ENCODE results near the gene PAX8. TPM values are rescaled to one million over a fixed set of nuclear protein-coding genes. Genes with fewer than 3 reads are reported as not detected.

Gene PAX8
- total RNA-seq, 6 experiments from 2014 or later = 0.33 to 6.7 (median 5.1) TPM

DNA sequence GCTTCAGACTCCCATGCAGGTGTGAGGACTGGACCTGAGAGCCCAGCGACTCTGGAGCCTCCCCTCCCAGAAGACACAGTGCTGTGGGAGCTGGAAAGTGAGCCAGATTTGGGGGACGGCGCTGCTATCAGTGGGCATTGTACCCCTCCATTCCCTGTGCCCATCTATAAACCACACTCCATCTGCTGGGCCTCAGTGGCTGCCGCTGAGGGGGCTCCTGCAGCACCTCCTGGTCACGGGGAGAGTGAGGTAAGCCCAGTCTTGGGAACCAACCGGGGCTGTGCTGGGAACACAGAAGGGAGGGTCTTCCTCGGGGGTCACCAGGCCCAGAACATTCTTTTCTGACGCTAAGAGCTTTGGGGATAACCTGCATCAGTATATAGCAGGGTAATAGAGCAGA, 95.5 kb downstream of the PAX8 start:
- Mint-ChIP-seq H3K27ac (no peak overlapping the region), H3K4me3 (no peak overlapping the region), H3K4me1 (ENCODE audit: low read depth) (no peaks in the 10 kb centered on the region), H3K36me3 (ENCODE audit: low read depth) (no peaks in the 10 kb centered on the region), H3K27me3 (ENCODE audit: insufficient read depth) (peaks cover 20% of the 10 kb centered on the region), H3K9me3 (no peaks in the 10 kb centered on the region)
- no peak for TF ChIP-seq CTCF (IDR thresholded peaks at IDR 0.05)
- no peak for DNase-seq

- Mint-ChIP-seq H3K9me3 (no peaks in the 10 kb centered on the region), H3K27me3 (ENCODE audit: insufficient read depth) (peaks cover 20% of the 10 kb centered on the region), H3K36me3 (ENCODE audit: low read depth) (no peaks in the 10 kb centered on the region), H3K4me1 (ENCODE audit: low read depth) (no peaks in the 10 kb centered on the region), H3K4me3 (no peak overlapping the region), H3K27ac (no peak overlapping the region)
- TF ChIP-seq CTCF (IDR thresholded peaks at IDR 0.05) = no peak
- DNase-seq = no peak
Observed at GRCh38 chr2:113182471-113183260, 96.1 kb downstream of the PAX8 start.

DNA sequence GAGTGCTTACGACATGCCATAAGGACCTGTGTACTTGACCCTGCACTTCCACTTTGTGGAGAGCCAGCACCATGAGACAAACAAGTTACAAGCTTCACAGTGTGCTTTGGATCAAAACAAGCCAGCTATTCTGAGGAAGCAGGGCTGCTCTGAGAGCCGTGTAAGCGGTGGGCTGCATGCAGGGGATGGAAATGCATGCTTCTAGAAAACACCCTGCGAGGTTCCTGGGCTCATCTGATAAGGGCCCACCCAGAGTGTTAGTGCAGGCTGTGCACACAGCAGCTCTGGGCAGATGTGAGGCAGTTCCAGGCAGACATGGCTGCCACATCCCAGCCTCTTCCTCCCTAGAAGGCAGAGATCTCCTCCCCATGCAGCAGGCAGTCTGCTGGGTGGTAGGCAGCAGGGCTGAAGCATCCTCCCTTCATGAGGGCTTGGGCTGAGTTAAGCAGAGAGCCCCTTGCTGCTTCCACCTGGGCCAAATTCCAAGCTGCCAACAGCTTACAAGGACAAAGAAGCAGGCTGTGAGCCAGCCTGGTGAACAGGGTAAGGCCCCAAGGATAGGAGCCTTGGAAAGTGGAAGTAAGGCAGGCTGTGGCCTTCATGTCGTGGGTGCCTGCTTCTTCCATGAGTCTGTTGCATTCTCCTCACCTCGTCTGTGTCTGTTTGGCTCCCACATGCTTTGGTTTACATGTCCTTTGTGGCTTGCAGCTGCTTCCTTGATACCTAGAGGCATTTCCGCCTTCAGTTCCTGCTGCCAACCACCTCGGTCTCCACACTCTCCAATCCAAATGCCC, 97.3 kb downstream of the PAX8 start:
- Mint-ChIP-seq H3K4me1 (ENCODE audit: low read depth) (no peaks in the 10 kb centered on the region), H3K27ac (no peak overlapping the region), H3K27me3 (ENCODE audit: insufficient read depth) (peaks cover 20% of the 10 kb centered on the region), H3K9me3 (no peaks in the 10 kb centered on the region), H3K36me3 (ENCODE audit: low read depth) (no peaks in the 10 kb centered on the region), H3K4me3 (no peak overlapping the region)
- no peak for TF ChIP-seq CTCF (IDR thresholded peaks at IDR 0.05)
- DNase-seq = no peak

GRCh38 chr2:113180131-113180946, 98.4 kb downstream of the PAX8 start:
- TF ChIP-seq CTCF (IDR thresholded peaks at IDR 0.05) = no peak
- H3K36me3 Mint-ChIP-seq (ENCODE audit: low read depth) = no peaks in the 10 kb centered on the region
- peaks cover 12% of the 10 kb centered on the region; the same call in 1 of the 2 replicates for H3K27me3 Mint-ChIP-seq (ENCODE audit: insufficient read depth)
- H3K9me3 Mint-ChIP-seq = no peaks in the 10 kb centered on the region
- no peak overlapping the region for H3K27ac Mint-ChIP-seq
- DNase-seq = no peak
- H3K4me3 Mint-ChIP-seq = no peak overlapping the region
- no peaks in the 10 kb centered on the region for H3K4me1 Mint-ChIP-seq (ENCODE audit: low read depth)

DNA sequence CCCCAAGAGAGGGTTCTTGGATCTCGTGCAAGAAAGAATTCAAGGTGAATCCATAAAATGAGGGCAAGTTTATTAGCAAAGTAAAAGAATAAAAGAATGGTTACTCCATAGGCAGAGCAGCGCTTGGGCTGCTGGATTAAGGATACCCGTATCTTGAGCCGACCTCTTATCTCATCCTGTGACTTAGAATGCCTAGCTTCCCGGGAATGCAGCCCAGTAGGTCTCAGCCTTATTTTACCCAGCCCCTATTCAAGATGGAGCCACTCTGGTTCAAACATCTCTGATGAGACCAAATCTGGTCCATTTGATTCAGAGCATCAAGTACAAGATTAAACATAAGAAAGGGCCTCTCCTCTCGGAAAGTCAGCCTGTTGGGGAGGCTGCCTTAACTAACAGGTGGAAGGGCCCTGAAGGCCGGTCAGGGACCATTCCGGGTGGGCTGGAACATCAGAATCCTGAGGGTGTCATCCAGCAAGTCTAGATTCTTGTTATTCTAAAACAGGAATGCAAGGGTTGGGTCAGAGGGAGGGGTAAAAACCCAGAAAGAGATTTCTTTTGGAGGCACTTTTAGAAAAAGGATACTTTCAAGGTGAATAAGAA, 99.2 kb downstream of the PAX8 start:
- TF ChIP-seq CTCF (IDR thresholded peaks at IDR 0.05) = no peak
- no peaks in the 10 kb centered on the region for H3K9me3 Mint-ChIP-seq
- DNase-seq = no peak
- no peaks in the 10 kb centered on the region for H3K36me3 Mint-ChIP-seq (ENCODE audit: low read depth)
- H3K4me1 Mint-ChIP-seq (ENCODE audit: low read depth) = no peaks in the 10 kb centered on the region
- peaks cover 12% of the 10 kb centered on the region; the same call in 1 of the 2 replicates for H3K27me3 Mint-ChIP-seq (ENCODE audit: insufficient read depth)
- no peak overlapping the region for H3K27ac Mint-ChIP-seq
- H3K4me3 Mint-ChIP-seq = no peak overlapping the region

Data from HFFc6 (cell line).